Ovary (tissue), 9 donors: ENCODE data around the gene DAB2IP. TPM values are rescaled to one million over a fixed set of nuclear protein-coding genes. Genes with fewer than 3 reads are reported as not detected.

Experiments used
- DNase-seq, 5 donors: peaks; one replicate each; pipeline ENCODE4 v3.0.0-alpha.2; 2019 to 2020
- H3K27ac ChIP-seq, 2 donors: fragments of 200-600 bp; one replicate each; pipeline versions ENCODE4 v1.5.1 to v1.8.0; 2019 to 2022
- H3K27me3 ChIP-seq: fragments of 200-600 bp; one replicate; pipeline ENCODE4 v1.8.0; 2022
- H3K36me3 ChIP-seq: fragments of 200-600 bp; sonication (generic); one replicate; pipeline ENCODE4 v1.5.1; 2019
- H3K4me1 ChIP-seq: one replicate; pipeline ENCODE4 v1.8.1; 2013; ENCODE audit warnings: mild to moderate bottlenecking, moderate library complexity; ENCODE audit not compliant: insufficient read depth
- H3K4me3 ChIP-seq: fragments of 200-600 bp; sonication (generic); one replicate; pipeline ENCODE4 v1.5.1; 2017
- H3K9me3 ChIP-seq, 2 donors: fragments of 200-600 bp in 1 of 2; sonication (generic) in 1 of 2; one replicate each; pipeline versions ENCODE4 v1.5.1 to v1.8.1; 2013 to 2019; ENCODE audit warnings: mild to moderate bottlenecking in 1 of 2, moderate library complexity in 1 of 2
- EP300 ChIP-seq: sonication (generic); formaldehyde crosslinking; IDR thresholded peaks from one replicate; pipeline ENCODE4 v1.6.1; 2017; ENCODE audit warnings: antibody characterized with exemption
- POLR2A ChIP-seq: fragments of 450-650 bp; IDR thresholded peaks from one replicate; pipeline ENCODE4 v1.6.1; 2017; ENCODE audit warnings: antibody characterized with exemption, mild to moderate bottlenecking, moderate library complexity
- WGBS, 3 donors: extraction: QIAGEN DNeasy Blood & Tissue Kit in 1 of 3; methylation state at CpG; one replicate each; pipeline versions ENCODE4 v1.1.5 to v1.1.7; 2013 to 2017; 5-methylcytosine and 5-hydroxymethylcytosine counted together
- intact Hi-C, 4 donors: fragments of 100-400 bp; cut with DNase I; formaldehyde crosslinking; loops; one replicate each; pipeline versions ENCODE4 v1.11.0 to v1.15.1; 2022 to 2023
- polyA plus RNA-seq, 2 donors: library from polyadenylated mRNA; stranded (reverse); fragments of 200-250 nt in 1 of 2; fragments of 350-450 nt in 1 of 2; fragmentation: Illumina TruSeq in 1 of 2; extraction: RNeasy Lipid Tissue Mini Kit (QIAGEN cat#74804) in 1 of 2; gene quantifications; one replicate each; pipeline ENCODE4 v1.2.3, GENCODE V29; 2013 to 2014
- total RNA-seq, 7 donors: library from RNA; depleted of rRNA in 2 of 7; stranded (reverse); fragments of >200 nt in 2 of 7; fragmentation: NEBNext Ultra II Directional in 3 of 7; extraction: Animal tissue kit (Norgen Biotek cat#: 25700) in 3 of 7; gene quantifications; one replicate each; pipeline versions ENCODE4 v1.1.0 to v1.2.4, GENCODE V29; 2016 to 2023
- TF ChIP-seq, protein P1 (sequence below), 3 donors: fragments of 450-650 bp in 2 of 3; fragments of 200-600 bp in 1 of 3; IDR thresholded peaks; one replicate each; pipeline versions ENCODE4 v1.5.1 to v1.8.0; 2016 to 2022; ENCODE audit warnings: antibody characterized with exemption in 3 of 3, mild to moderate bottlenecking in 1 of 3
- donor health status: DM: no; HTN: no; CAD: no; lungs with moderate emphysema.
- donor health status: DM: no; HTN: no; CAD: no.
- donor health status: Bipolar disorder and iron deficiency.
- donor health status: DM: yes; HTN: yes; CAD: no.
- donor health status: DM: no; HTN: no; CAD: no.
- donor health status: DM: yes; HTN: yes; CAD: no.

DAB2IP gene
- total and polyA plus RNA-seq, 9 donors = 9.3 to 95.0 (median 70.6) TPM

DNA sequence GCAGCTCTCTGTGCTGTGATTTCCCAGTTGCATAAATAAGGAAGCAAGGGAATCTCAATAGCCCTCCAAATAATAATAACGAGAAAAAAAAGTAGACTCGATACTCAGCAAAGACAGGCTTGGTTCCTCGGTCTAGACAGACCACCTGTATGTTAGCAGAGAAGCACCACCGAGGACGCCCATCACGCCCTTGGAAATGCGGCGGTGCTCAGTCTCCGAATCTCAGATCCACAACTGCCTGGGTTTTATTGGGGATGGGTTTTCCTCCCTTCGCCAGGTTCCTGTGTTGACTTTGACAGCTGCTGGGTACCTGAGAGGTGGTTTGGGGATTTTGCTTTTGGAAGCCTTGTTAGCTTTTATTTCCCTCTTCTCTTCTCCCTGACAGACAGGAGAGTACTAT, 7.2 kb downstream of the DAB2IP start:
- H3K27me3 ChIP-seq = no peaks in the 10 kb centered on the region
- TF ChIP-seq POLR2A (no peak), EP300 (no peak)
- TF ChIP-seq, protein P1, sequence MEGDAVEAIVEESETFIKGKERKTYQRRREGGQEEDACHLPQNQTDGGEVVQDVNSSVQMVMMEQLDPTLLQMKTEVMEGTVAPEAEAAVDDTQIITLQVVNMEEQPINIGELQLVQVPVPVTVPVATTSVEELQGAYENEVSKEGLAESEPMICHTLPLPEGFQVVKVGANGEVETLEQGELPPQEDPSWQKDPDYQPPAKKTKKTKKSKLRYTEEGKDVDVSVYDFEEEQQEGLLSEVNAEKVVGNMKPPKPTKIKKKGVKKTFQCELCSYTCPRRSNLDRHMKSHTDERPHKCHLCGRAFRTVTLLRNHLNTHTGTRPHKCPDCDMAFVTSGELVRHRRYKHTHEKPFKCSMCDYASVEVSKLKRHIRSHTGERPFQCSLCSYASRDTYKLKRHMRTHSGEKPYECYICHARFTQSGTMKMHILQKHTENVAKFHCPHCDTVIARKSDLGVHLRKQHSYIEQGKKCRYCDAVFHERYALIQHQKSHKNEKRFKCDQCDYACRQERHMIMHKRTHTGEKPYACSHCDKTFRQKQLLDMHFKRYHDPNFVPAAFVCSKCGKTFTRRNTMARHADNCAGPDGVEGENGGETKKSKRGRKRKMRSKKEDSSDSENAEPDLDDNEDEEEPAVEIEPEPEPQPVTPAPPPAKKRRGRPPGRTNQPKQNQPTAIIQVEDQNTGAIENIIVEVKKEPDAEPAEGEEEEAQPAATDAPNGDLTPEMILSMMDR (IDR thresholded peaks at IDR 0.05) = no peak
- 85 to 92% (median 90%) methylated on average over 10 of the region's 10 CpGs for WGBS, 3 donors
- no peaks in the 10 kb centered on the region for H3K9me3 ChIP-seq
- H3K4me1 ChIP-seq = peaks cover 3% of the 10 kb centered on the region
- intact Hi-C loops = no loop called here
- no peak for DNase-seq
- H3K4me3 ChIP-seq = no peak overlapping the region
- H3K27ac ChIP-seq = no peak overlapping the region
- no peaks in the 10 kb centered on the region for H3K36me3 ChIP-seq

DNA sequence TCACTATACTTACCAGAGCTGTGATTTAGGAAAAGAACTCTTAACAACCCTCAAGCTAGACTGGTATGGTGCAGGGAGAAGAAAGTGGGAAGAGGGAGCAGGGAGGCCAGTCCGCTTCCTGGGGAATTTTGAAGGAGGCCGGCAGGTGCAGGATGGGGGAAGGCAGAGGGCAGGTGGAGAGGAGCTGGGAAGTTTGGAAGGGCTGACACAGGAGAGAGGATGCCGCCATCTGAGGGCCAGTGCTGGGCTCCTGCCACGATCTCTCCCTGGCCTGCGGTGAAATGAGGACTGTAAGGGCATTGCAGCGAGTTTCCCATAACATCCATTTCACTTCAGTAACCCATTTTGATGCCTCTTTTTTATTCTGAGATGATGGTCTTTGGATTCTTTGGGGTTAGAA, 8.9 kb downstream of the DAB2IP start:
- no peak overlapping the region for H3K27ac ChIP-seq
- no peaks in the 10 kb centered on the region for H3K27me3 ChIP-seq
- no peak for DNase-seq
- no peaks in the 10 kb centered on the region for H3K9me3 ChIP-seq
- H3K4me1 ChIP-seq = no peaks in the 10 kb centered on the region
- H3K4me3 ChIP-seq = no peak overlapping the region
- TF ChIP-seq POLR2A (no peak), EP300 (no peak)
- TF ChIP-seq, protein P1 (IDR thresholded peaks at IDR 0.05) = no peak
- WGBS, 3 donors = 79 to 93% (median 91%) methylated on average over 6 of the region's 6 CpGs
- intact Hi-C loops = no loop called here
- H3K36me3 ChIP-seq = no peaks in the 10 kb centered on the region

DNA sequence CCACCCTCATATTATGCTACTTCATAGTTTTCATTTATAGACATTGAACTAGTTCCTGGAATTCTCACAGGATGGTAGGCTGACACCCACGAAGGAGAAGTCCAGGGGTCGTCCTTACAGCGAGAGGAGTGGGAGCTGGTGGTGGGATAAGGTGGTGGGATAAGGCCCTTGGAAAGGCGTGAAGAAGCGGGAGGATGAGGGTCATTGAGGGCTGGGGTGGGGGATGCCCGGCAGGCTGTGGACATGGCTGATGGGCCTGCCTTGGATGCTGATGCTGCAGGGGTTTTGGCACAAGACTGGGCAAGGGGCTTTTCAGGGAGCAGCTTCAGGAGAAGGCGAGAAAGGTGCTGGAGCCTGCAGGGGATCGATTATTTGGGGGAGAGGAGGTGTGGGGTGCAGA, 9.4 kb downstream of the DAB2IP start:
- TF ChIP-seq, protein P1 (IDR thresholded peaks at IDR 0.05) = no peak
- TF ChIP-seq EP300 (no peak), POLR2A (no peak)
- 84 to 91% (median 85%) methylated on average over 8 of the region's 8 CpGs for WGBS, 3 donors
- no peaks in the 10 kb centered on the region for H3K27me3 ChIP-seq
- no peak overlapping the region for H3K4me3 ChIP-seq
- intact Hi-C loops = no loop called here
- H3K27ac ChIP-seq = no peak overlapping the region
- no peaks in the 10 kb centered on the region for H3K4me1 ChIP-seq
- H3K9me3 ChIP-seq = no peaks in the 10 kb centered on the region
- DNase-seq = no peak
- H3K36me3 ChIP-seq = no peaks in the 10 kb centered on the region

GRCh38 chr9:121661328-121661727, 9.9 kb downstream of the DAB2IP start:
- 78 to 92% (median 86%) methylated on average over 5 of the region's 5 CpGs for WGBS, 3 donors
- intact Hi-C loops = no loop called here
- no peak for DNase-seq
- Histone ChIP-seq H3K27me3 (no peaks in the 10 kb centered on the region), H3K27ac (no peak overlapping the region), H3K36me3 (no peaks in the 10 kb centered on the region), H3K4me3 (no peak overlapping the region), H3K9me3 (no peaks in the 10 kb centered on the region), H3K4me1 (no peaks in the 10 kb centered on the region)
- TF ChIP-seq, protein P1 (IDR thresholded peaks at IDR 0.05) = no peak
- no peak for TF ChIP-seq EP300
- no peak for TF ChIP-seq POLR2A

GRCh38 chr9:121662359-121662758, 10.9 kb downstream of the DAB2IP start:
- Histone ChIP-seq H3K4me1 (no peaks in the 10 kb centered on the region), H3K9me3 (no peaks in the 10 kb centered on the region), H3K27ac (no peak overlapping the region), H3K27me3 (no peaks in the 10 kb centered on the region), H3K4me3 (no peak overlapping the region), H3K36me3 (no peaks in the 10 kb centered on the region)
- TF ChIP-seq POLR2A (no peak), EP300 (no peak)
- TF ChIP-seq, protein P1 (IDR thresholded peaks at IDR 0.05) = no peak
- intact Hi-C loops = no loop called here
- WGBS, 3 donors = 51 to 55% (median 54%) methylated on average over 3 of the region's 3 CpGs
- no peak for DNase-seq
